Stomach (tissue), 9 donors: ENCODE measurements around the gene CMYA5. TPM values are rescaled to one million over a fixed set of nuclear protein-coding genes. Genes with fewer than 3 reads are reported as not detected.

Experiments
- DNase-seq, 2 donors: peaks; one replicate each; pipeline versions ENCODE4 v3.0.0 to v3.0.0-alpha.2; 2013 to 2019
- H3K27ac ChIP-seq, 5 donors: fragments of 200-600 bp in 4 of 5; sonication (generic) in 4 of 5; one replicate each; pipeline ENCODE4 v1.5.1; 2013 to 2019; ENCODE audit warnings: mild to moderate bottlenecking in 1 of 5, moderate library complexity in 1 of 5
- H3K27me3 ChIP-seq, 3 donors: fragments of 200-600 bp; sonication (generic); one replicate each; pipeline ENCODE4 v1.5.1; 2017 to 2019; ENCODE audit warnings: mixed run types in 1 of 3
- H3K36me3 ChIP-seq, 4 donors: fragments of 200-600 bp; sonication (generic); 1 replicate in 3 of 4; 2 replicates in 1 of 4; pipeline ENCODE4 v1.5.1; 2016 to 2019
- H3K4me1 ChIP-seq, 4 donors: fragments of 200-600 bp; sonication (generic); one replicate each; pipeline ENCODE4 v1.5.1; 2016 to 2019
- H3K4me3 ChIP-seq, 4 donors: fragments of 200-600 bp; sonication (generic) in 3 of 4; one replicate each; pipeline ENCODE4 v1.5.1; 2016 to 2019; ENCODE audit warnings: mild to moderate bottlenecking in 1 of 4
- H3K9me3 ChIP-seq, 4 donors: fragments of 200-600 bp; sonication (generic); one replicate each; pipeline ENCODE4 v1.5.1; 2016 to 2019
- CTCF ChIP-seq, 7 experiments: fragments of 450-650 bp in 4 of 7; fragments of 200-600 bp in 3 of 7; sonication (generic) in 3 of 7; IDR thresholded peaks; one replicate each; pipeline ENCODE4 v1.5.1; 2016 to 2019; ENCODE audit warnings: antibody characterized with exemption in 7 of 7, control low read depth in 2 of 7, mild to moderate bottlenecking in 1 of 7
- EP300 ChIP-seq: sonication (generic); formaldehyde crosslinking; IDR thresholded peaks from one replicate; pipeline ENCODE4 v1.6.1; 2017; ENCODE audit warnings: antibody characterized with exemption
- POLR2A ChIP-seq, 4 donors: fragments of 450-650 bp; IDR thresholded peaks; one replicate each; pipeline ENCODE4 v1.6.1; 2016; ENCODE audit warnings: antibody characterized with exemption in 4 of 4, control low read depth in 2 of 4, mild to moderate bottlenecking in 1 of 4, moderate library complexity in 1 of 4
- POLR2AphosphoS5 ChIP-seq, 3 donors: sonication (generic); formaldehyde crosslinking; IDR thresholded peaks; one replicate each; pipeline ENCODE4 v1.6.1; 2016; ENCODE audit warnings: antibody characterized with exemption in 3 of 3
- WGBS, 5 donors: extraction: QIAGEN DNeasy Blood & Tissue Kit in 3 of 5; methylation state at CpG; one replicate each; pipeline versions ENCODE4 v1.1.5 to v1.1.7; 2013 to 2018; 5-methylcytosine and 5-hydroxymethylcytosine counted together
- intact Hi-C: fragments of 100-400 bp; cut with DNase I; formaldehyde crosslinking; loops from one replicate; pipeline ENCODE4 v1.15.1; 2023; ENCODE audit warnings: low total_unique reads
- polyA plus RNA-seq, 3 donors: library from polyadenylated mRNA; stranded (reverse); fragments of 200-250 nt; gene quantifications; one replicate each; pipeline ENCODE4 v1.2.3, GENCODE V29; 2013
- total RNA-seq, 5 donors: library from RNA; depleted of rRNA; stranded (reverse); fragments of >200 nt; gene quantifications; one replicate each; pipeline versions ENCODE4 v1.1.0 to v1.2.3, GENCODE V29; 2014 to 2016
- donor health status: healthy with polysubstance abuse.
- donor health status: Bipolar disorder and iron deficiency.
- donor health status: healthy.

CMYA5 gene
- total and polyA plus RNA-seq, 8 donors = under 0.01 to 13.8 (median 3.4) TPM

DNA sequence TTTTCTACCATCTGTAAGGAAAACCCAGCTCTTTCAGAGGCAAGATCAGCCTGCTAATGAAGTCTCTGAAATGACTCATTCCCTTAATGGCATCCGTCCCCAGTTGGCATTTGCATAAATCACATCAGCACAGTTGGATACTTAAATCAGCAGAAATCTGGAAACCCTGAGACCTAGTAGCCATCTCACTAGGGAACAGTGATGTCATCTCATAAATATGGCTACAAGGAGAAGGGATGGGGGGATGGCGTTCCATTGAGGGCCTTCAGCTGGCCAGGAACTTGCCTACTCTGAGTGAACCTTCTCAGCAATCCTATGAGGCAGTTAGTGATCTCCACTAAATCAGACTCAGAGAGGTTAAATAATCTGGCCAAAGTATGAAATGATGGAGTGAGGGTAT, 81.8 kb downstream of the CMYA5 start:
- H3K9me3 ChIP-seq = peaks cover 0 to 8% (median 6%) of the 10 kb centered on the region in 4 donors
- no peaks in the 10 kb centered on the region for H3K4me1 ChIP-seq
- H3K27ac ChIP-seq = no peak overlapping the region
- peaks cover 0 to 14% (median 0%) of the 10 kb centered on the region in 4 donors for H3K36me3 ChIP-seq
- 68 to 81% (median 75%) methylated on average over 2 of the region's 2 CpGs for WGBS, 5 donors
- DNase-seq = no peak
- TF ChIP-seq CTCF (IDR thresholded peaks at IDR 0.05) (no peak), POLR2A (IDR thresholded peaks at IDR 0.05) (no peak), EP300 (no peak), POLR2AphosphoS5 (IDR thresholded peaks at IDR 0.05) (no peak)
- no peak overlapping the region for H3K4me3 ChIP-seq
- intact Hi-C loops = no loop called here
- H3K27me3 ChIP-seq = no peaks in the 10 kb centered on the region

- Histone ChIP-seq H3K4me3 (no peak overlapping the region), H3K27me3 (no peaks in the 10 kb centered on the region), H3K9me3 (peaks cover 0 to 7% (median 5%) of the 10 kb centered on the region in 4 donors), H3K27ac (no peak overlapping the region), H3K36me3 (peaks cover 0 to 14% (median 0%) of the 10 kb centered on the region in 4 donors), H3K4me1 (no peaks in the 10 kb centered on the region)
- intact Hi-C loops = no loop called here
- no peak for TF ChIP-seq POLR2A (IDR thresholded peaks at IDR 0.05)
- TF ChIP-seq POLR2AphosphoS5 (IDR thresholded peaks at IDR 0.05) = no peak
- no peak for TF ChIP-seq EP300
- no peak for TF ChIP-seq CTCF (IDR thresholded peaks at IDR 0.05)
- DNase-seq = no peak
- WGBS, 5 donors = 65 to 84% (median 75%) methylated on average over 5 of the region's 5 CpGs
Measured at GRCh38 chr5:79772651-79773050, 83.0 kb downstream of the CMYA5 start.

GRCh38 chr5:79773612-79774011, 84.0 kb downstream of the CMYA5 start:
- TF ChIP-seq CTCF (IDR thresholded peaks at IDR 0.05) = no peak
- no peak for TF ChIP-seq POLR2AphosphoS5 (IDR thresholded peaks at IDR 0.05)
- no peak for TF ChIP-seq EP300
- TF ChIP-seq POLR2A (IDR thresholded peaks at IDR 0.05) = no peak
- no peak overlapping the region for H3K4me3 ChIP-seq
- peaks cover 0 to 6% (median 0%) of the 10 kb centered on the region in 4 donors for H3K36me3 ChIP-seq
- no peaks in the 10 kb centered on the region for H3K4me1 ChIP-seq
- intact Hi-C loops = no loop called here
- WGBS, 5 donors = 85 to 93% (median 86%) methylated on average over 4 of the region's 4 CpGs
- no peak overlapping the region for H3K27ac ChIP-seq
- peaks cover 0 to 7% (median 5%) of the 10 kb centered on the region in 4 donors for H3K9me3 ChIP-seq
- no peaks in the 10 kb centered on the region for H3K27me3 ChIP-seq
- no peak for DNase-seq

DNA sequence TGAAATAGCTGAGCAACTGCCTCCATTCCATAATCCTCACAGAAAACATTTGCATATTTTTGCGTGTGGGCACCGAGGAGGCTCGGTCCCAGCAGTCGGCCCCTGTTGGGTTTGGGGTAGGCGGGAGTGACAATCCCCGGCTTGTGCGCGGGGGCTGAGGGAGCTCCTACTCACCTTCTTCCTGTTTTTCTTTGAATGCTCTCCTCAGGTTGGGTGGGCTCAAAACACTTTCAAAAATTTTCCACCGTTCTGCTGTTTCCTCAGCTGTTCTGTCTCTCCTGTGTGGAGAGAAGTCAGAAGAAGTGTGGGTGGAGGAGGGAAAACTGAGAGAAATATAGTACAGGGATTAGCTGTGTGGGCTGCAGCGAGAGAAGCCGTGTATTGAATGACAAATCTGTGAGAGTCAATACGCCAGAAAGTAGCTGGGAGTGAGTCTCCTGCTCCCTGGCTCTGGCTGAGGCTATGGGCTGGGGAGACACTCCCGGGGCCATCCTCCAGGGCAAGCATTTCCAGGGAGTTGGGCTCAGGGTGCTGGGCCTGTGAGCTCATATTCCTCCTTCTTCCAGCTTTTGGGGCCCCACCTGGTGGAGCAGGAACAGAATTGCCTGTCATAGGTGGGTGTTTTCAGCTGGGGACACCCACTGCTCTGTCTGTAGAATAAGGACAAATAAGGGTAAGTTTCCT, 84.7 kb downstream of the CMYA5 start:
- H3K4me3 ChIP-seq = no peak overlapping the region
- H3K27ac ChIP-seq = no peak overlapping the region
- WGBS, 5 donors = 71 to 77% (median 75%) methylated on average over 12 to 13 of the region's 13 CpGs
- intact Hi-C loops = no loop called here
- no peaks in the 10 kb centered on the region for H3K27me3 ChIP-seq
- H3K9me3 ChIP-seq = peaks cover 0 to 7% (median 5%) of the 10 kb centered on the region in 4 donors
- no peaks in the 10 kb centered on the region for H3K4me1 ChIP-seq
- H3K36me3 ChIP-seq = peaks cover 0 to 4% (median 0%) of the 10 kb centered on the region in 4 donors
- no peak for TF ChIP-seq CTCF (IDR thresholded peaks at IDR 0.05)
- TF ChIP-seq EP300 = no peak
- TF ChIP-seq POLR2A (IDR thresholded peaks at IDR 0.05) = no peak
- no peak for TF ChIP-seq POLR2AphosphoS5 (IDR thresholded peaks at IDR 0.05)
- DNase-seq = peak in 1 of 2 donors; percentile 43
